ENCODE measurements around the gene TMEM74B.

Gene TMEM74B

GRCh38 chr20:1184638-1185315 lies at the start of gene TMEM74B:
TSS of gene TMEM74B (minus strand) at chr20:1184981. CDS start at chr20:1183801, 1,180 bp downstream.
- H3K4me3 ChIP-seq (ENCODE audit: low read depth, low read length), result peak within 1 kb of the TSS; percentile 33
- no peaks in the 10 kb centered on the region for H3K36me3 ChIP-seq (replicated peaks)
- H3K27me3 ChIP-seq (replicated peaks), result peaks cover 19% of the 10 kb centered on the region
- no peak for DNase-seq
- in situ Hi-C loops (cut with HindIII; ENCODE audit: low pct_ligation_motif_present, low sequenced_read_pairs), result no loop called here
- H3K27ac ChIP-seq, result no peak within 1 kb of the TSS
- TF ChIP-seq CTCF (IDR thresholded peaks at IDR 0.05; ENCODE audit: low read depth, low read length, missing control alignments), result no peak

GRCh38 chr20:1232286-1233111 lies 47.7 kb upstream of the TMEM74B start:
- H3K4me3 ChIP-seq (ENCODE audit: low read depth, low read length), result no peak overlapping the region
- no peaks in the 10 kb centered on the region for H3K27me3 ChIP-seq (replicated peaks)
- no peak for TF ChIP-seq CTCF (IDR thresholded peaks at IDR 0.05; ENCODE audit: low read depth, low read length, missing control alignments)
- no peak overlapping the region for H3K27ac ChIP-seq
- DNase-seq, result no peak
- H3K36me3 ChIP-seq (replicated peaks), result no peaks in the 10 kb centered on the region
- in situ Hi-C loops (cut with HindIII; ENCODE audit: low pct_ligation_motif_present, low sequenced_read_pairs), result no loop called here

GRCh38 chr20:1229541-1229940 lies 44.8 kb upstream of the TMEM74B start:
- H3K27ac ChIP-seq, result no peak overlapping the region
- DNase-seq, result no peak
- TF ChIP-seq CTCF (IDR thresholded peaks at IDR 0.05; ENCODE audit: low read depth, low read length, missing control alignments), result no peak
- H3K27me3 ChIP-seq (replicated peaks), result peaks cover 2% of the 10 kb centered on the region
- H3K36me3 ChIP-seq (replicated peaks), result no peaks in the 10 kb centered on the region
- in situ Hi-C loops (cut with HindIII; ENCODE audit: low pct_ligation_motif_present, low sequenced_read_pairs), result no loop called here
- no peak overlapping the region for H3K4me3 ChIP-seq (ENCODE audit: low read depth, low read length)

- peak within 1 kb of the TSS; percentile 62 for H3K4me3 ChIP-seq (ENCODE audit: low read depth, low read length)
- H3K27ac ChIP-seq, result no peak within 1 kb of the TSS
- peak; percentile 58 for DNase-seq
- TF ChIP-seq CTCF (IDR thresholded peaks at IDR 0.05; ENCODE audit: low read depth, low read length, missing control alignments), result no peak
- in situ Hi-C loops (cut with HindIII; ENCODE audit: low pct_ligation_motif_present, low sequenced_read_pairs), result no loop called here
- peaks cover 2% of the 10 kb centered on the region for H3K27me3 ChIP-seq (replicated peaks)
- no peaks in the 10 kb centered on the region for H3K36me3 ChIP-seq (replicated peaks)
These were observed 41.2 kb upstream of the TMEM74B start, which contains the start of gene RAD21L1 for GRCh38 chr20:1225783-1226654. TSS of gene RAD21L1 (plus strand) at chr20:1226044. CDS start at chr20:1228454, 2,410 bp downstream.

GRCh38 chr20:1225263-1225782 lies 40.5 kb upstream of the TMEM74B start:
- Histone ChIP-seq H3K27me3 (replicated peaks) (peaks cover 2% of the 10 kb centered on the region), H3K4me3 (ENCODE audit: low read depth, low read length) (peak overlapping the region; percentile 50), H3K27ac (no peak overlapping the region), H3K36me3 (replicated peaks) (no peaks in the 10 kb centered on the region)
- in situ Hi-C loops (cut with HindIII; ENCODE audit: low pct_ligation_motif_present, low sequenced_read_pairs), result no loop called here
- TF ChIP-seq CTCF (IDR thresholded peaks at IDR 0.05; ENCODE audit: low read depth, low read length, missing control alignments), result no peak
- no peak for DNase-seq
